ENCODE measurements around the gene PLA2G5. TPM values are rescaled to one million over a fixed set of nuclear protein-coding genes. Genes with fewer than 3 reads are reported as not detected.

Gene PLA2G5
- total and polyA plus RNA-seq, 2 of the 4 experiments (the other 2 are of a cell fraction) = not detected

GRCh38 chr1:20134995-20135394 is 65.0 kb downstream of the PLA2G5 start:
- no peak overlapping the region for H4K91ac ChIP-seq (ENCODE audit: insufficient read depth, low read depth, low read length)
- no peak overlapping the region for H2BK120ac ChIP-seq (ENCODE audit: low read depth, low read length)
- TF ChIP-seq MAFK (IDR thresholded peaks at IDR 0.05; ENCODE audit: low read depth, low read length) (0 out of 2 replicates have a peak, but pooled peaks have one; percentile 10), MXI1 (IDR thresholded peaks at IDR 0.05; ENCODE audit: borderline replicate concordance, low read depth, low read length) (no peak)
- no peaks in the 10 kb centered on the region for H3K9me3 ChIP-seq (ENCODE audit: control insufficient read depth, insufficient read depth, low read length)
- no peaks in the 10 kb centered on the region for H3K79me1 ChIP-seq (ENCODE audit: low read depth in 1 of 2, low read length in 2 of 2)
- DNase-seq = no peak
- H3K9ac ChIP-seq (ENCODE audit: low read depth, low read length) = no peak overlapping the region
- H3K27me3 ChIP-seq (ENCODE audit: control insufficient read depth, insufficient read depth, low read length) = peaks cover 1% of the 10 kb centered on the region; the same call in 1 of the 2 replicates
- BruUV-seq (replicated peaks) = no TSS peak
- no peak overlapping the region for H3K27ac ChIP-seq (ENCODE audit: insufficient read depth, low read length)
- no peak overlapping the region for H2BK15ac ChIP-seq (ENCODE audit: low read depth, low read length)
- ATAC-seq (ENCODE audit: low read depth) = no peak
- H3K4me2 ChIP-seq (ENCODE audit: low read depth, low read length) = no peak overlapping the region
- H3K36me3 ChIP-seq (ENCODE audit: control insufficient read depth, insufficient read depth, low read length) = no peaks in the 10 kb centered on the region
- WGBS, 2 experiments (ENCODE audit: extremely low coverage in 2 of 2, insufficient read length in 1 of 2) = no CpG with 5 or more reads among the region's 3 CpGs
- intact Hi-C loops (cut with micrococcal nuclease) (no loop called here), in situ Hi-C loops (cut with MboI; ENCODE audit: low sequenced_read_pairs) (no loop called here), dilution Hi-C loops (cut with HindIII; ENCODE audit: low sequenced_read_pairs, unreplicated experiment) (no loop called here)
- H3K23ac ChIP-seq (ENCODE audit: low read depth, low read length) = no peak overlapping the region
- H2BK5ac ChIP-seq (ENCODE audit: low read depth, low read length, poor library complexity, severe bottlenecking) = no peak overlapping the region
- no peak overlapping the region for H3K56ac ChIP-seq (ENCODE audit: extremely low read depth, insufficient read depth, low read length)
- H3K4me1 ChIP-seq (ENCODE audit: control insufficient read depth, insufficient read depth, low read length) = no peaks in the 10 kb centered on the region
- H4K5ac ChIP-seq (ENCODE audit: low read depth, low read length) = no peak overlapping the region
- H3K14ac ChIP-seq (replicated peaks; ENCODE audit: low read depth, low read length) = no peak overlapping the region
- no peaks in the 10 kb centered on the region for H3K9me1 ChIP-seq (ENCODE audit: insufficient read depth, low read length)
- no peak overlapping the region for H3K4me3 ChIP-seq (ENCODE audit: insufficient read depth, low read depth, low read length)
- CTCF ChIA-PET = no interaction called here
- H2AK9ac ChIP-seq (replicated peaks; ENCODE audit: low read depth, low read length, poor library complexity) = no peak overlapping the region
- no peak overlapping the region for H3K18ac ChIP-seq (ENCODE audit: low read depth, low read length)
- POLR2A ChIA-PET (ENCODE audit: unreplicated experiment) = no interaction called here
- no peaks in the 10 kb centered on the region for H4K20me1 ChIP-seq (ENCODE audit: insufficient read depth, low read length)
- no peak overlapping the region for H2AFZ ChIP-seq (replicated peaks; ENCODE audit: low read length, poor library complexity)
- H2AK5ac ChIP-seq (ENCODE audit: low read depth, low read length) = no peak overlapping the region
- no peak overlapping the region for H4K8ac ChIP-seq (ENCODE audit: low read depth in 2 of 2, low read length in 2 of 2)
- H2BK20ac ChIP-seq (ENCODE audit: low read depth, low read length) = no peak overlapping the region
- H3K4ac ChIP-seq (ENCODE audit: low read depth, low read length) = no peak overlapping the region

Measured in IMR-90 (cell line).